Measurements from ENCODE around the gene SRSF5.
"Not testable (repeated sequence)": the region's sequence is repeated elsewhere in the genome, so short reads cannot be mapped to it uniquely, and the experiment has no call there.

The SRSF5 gene

GRCh38 chr14:69811868-69812252 is 44.9 kb downstream of the SRSF5 start:
- in situ Hi-C loops (cut with MboI; ENCODE audit: low sequenced_read_pairs, unreplicated experiment) = no loop called here
- no peak for DNase-seq (ENCODE audit: low spot score)
- TF ChIP-seq CTCF (IDR thresholded peaks at IDR 0.05; ENCODE audit: borderline replicate concordance, control extremely low read depth, extremely low read depth, insufficient read depth, missing control alignments) = no peak

GRCh38 chr14:69812711-69813110 is 45.8 kb downstream of the SRSF5 start:
- in situ Hi-C loops (cut with MboI; ENCODE audit: low sequenced_read_pairs, unreplicated experiment) = no loop called here

GRCh38 chr14:69813346-69813745 is 46.4 kb downstream of the SRSF5 start:
- DNase-seq (ENCODE audit: low spot score); in situ Hi-C loops (cut with MboI; ENCODE audit: low sequenced_read_pairs, unreplicated experiment): not testable (repeated sequence)

More at GRCh38 chr14:69812711-69813110, 45.8 kb downstream of the SRSF5 start:
- TF ChIP-seq CTCF (IDR thresholded peaks at IDR 0.05; ENCODE audit: borderline replicate concordance, control extremely low read depth, extremely low read depth, insufficient read depth, missing control alignments) = no peak
- no peak for DNase-seq (ENCODE audit: low spot score)

- TF ChIP-seq CTCF (IDR thresholded peaks at IDR 0.05; ENCODE audit: borderline replicate concordance, control extremely low read depth, extremely low read depth, insufficient read depth, missing control alignments) = no peak
- DNase-seq (ENCODE audit: low spot score) = no peak
- in situ Hi-C loops (cut with MboI; ENCODE audit: low sequenced_read_pairs, unreplicated experiment) = no loop called here
These were observed 47.5 kb downstream of the SRSF5 start for GRCh38 chr14:69814397-69814796.

- TF ChIP-seq CTCF (IDR thresholded peaks at IDR 0.05; ENCODE audit: borderline replicate concordance, control extremely low read depth, extremely low read depth, insufficient read depth, missing control alignments) = no peak
- DNase-seq (ENCODE audit: low spot score) = no peak
- in situ Hi-C loops (cut with MboI; ENCODE audit: low sequenced_read_pairs, unreplicated experiment) = loop anchor here (5.0 kb wide), 1 partner anchor 207 kb away; no protein-coding TSS in a partner anchor
These were observed 48.6 kb downstream of the SRSF5 start for GRCh38 chr14:69815556-69815955.

- TF ChIP-seq CTCF (IDR thresholded peaks at IDR 0.05; ENCODE audit: borderline replicate concordance, control extremely low read depth, extremely low read depth, insufficient read depth, missing control alignments) = no peak
- no peak for DNase-seq (ENCODE audit: low spot score)
- in situ Hi-C loops (cut with MboI; ENCODE audit: low sequenced_read_pairs, unreplicated experiment) = loop anchor here (5.0 kb wide), 1 partner anchor 206 kb away; no protein-coding TSS in a partner anchor
These were observed 49.3 kb downstream of the SRSF5 start for GRCh38 chr14:69816216-69816615.

GRCh38 chr14:69818758-69819191 is 51.8 kb downstream of the SRSF5 start:
- peak; percentile 76 for DNase-seq (ENCODE audit: low spot score)
- in situ Hi-C loops (cut with MboI; ENCODE audit: low sequenced_read_pairs, unreplicated experiment) = loop anchor here (5.0 kb wide), 1 partner anchor 204 kb away; no protein-coding TSS in a partner anchor
- peak; percentile 65 for TF ChIP-seq CTCF (IDR thresholded peaks at IDR 0.05; ENCODE audit: borderline replicate concordance, control extremely low read depth, extremely low read depth, insufficient read depth, missing control alignments)

Measured in GM13976 (cell line).